Subcutaneous abdominal adipose tissue (tissue), 5 donors: ENCODE measurements around the gene DHCR7.

ENCODE experiments used
- H3K27ac ChIP-seq: one replicate; pipeline ENCODE4 v1.7.0; 2013; ENCODE audit warnings: low read depth, mild to moderate bottlenecking, inconsistent platforms, low read length, moderate library complexity
- H3K27me3 ChIP-seq, 5 donors: one replicate each; pipeline ENCODE4 v1.7.0; 2013; ENCODE audit warnings: low read length in 5 of 5, inconsistent platforms in 1 of 5; ENCODE audit not compliant: control insufficient read depth in 5 of 5, insufficient read depth in 4 of 5
- H3K36me3 ChIP-seq, 5 donors: one replicate each; pipeline ENCODE4 v1.7.0; 2013; ENCODE audit warnings: low read length in 5 of 5; ENCODE audit not compliant: control insufficient read depth in 5 of 5, insufficient read depth in 5 of 5
- H3K4me1 ChIP-seq, 5 donors: one replicate each; pipeline ENCODE4 v1.7.0; 2013; ENCODE audit warnings: low read length in 5 of 5, mild to moderate bottlenecking in 3 of 5, moderate library complexity in 1 of 5; ENCODE audit not compliant: control insufficient read depth in 5 of 5, insufficient read depth in 5 of 5
- H3K4me3 ChIP-seq, 5 donors: one replicate each; pipeline ENCODE4 v1.7.0; 2013; ENCODE audit warnings: low read length in 5 of 5, low read depth in 1 of 5
- H3K9ac ChIP-seq, 5 donors: one replicate each; pipeline ENCODE4 v1.7.0; 2013; ENCODE audit warnings: low read length in 5 of 5, mild to moderate bottlenecking in 4 of 5, moderate library complexity in 3 of 5
- H3K9me3 ChIP-seq, 5 donors: one replicate each; pipeline ENCODE4 v1.7.0; 2013; ENCODE audit warnings: low read length in 5 of 5; ENCODE audit not compliant: control insufficient read depth in 5 of 5
- donor health status: healthy.
- donor health status: healthy.
- donor health status: healthy.
- donor health status: healthy.
- donor health status: healthy.

The DHCR7 gene

DNA sequence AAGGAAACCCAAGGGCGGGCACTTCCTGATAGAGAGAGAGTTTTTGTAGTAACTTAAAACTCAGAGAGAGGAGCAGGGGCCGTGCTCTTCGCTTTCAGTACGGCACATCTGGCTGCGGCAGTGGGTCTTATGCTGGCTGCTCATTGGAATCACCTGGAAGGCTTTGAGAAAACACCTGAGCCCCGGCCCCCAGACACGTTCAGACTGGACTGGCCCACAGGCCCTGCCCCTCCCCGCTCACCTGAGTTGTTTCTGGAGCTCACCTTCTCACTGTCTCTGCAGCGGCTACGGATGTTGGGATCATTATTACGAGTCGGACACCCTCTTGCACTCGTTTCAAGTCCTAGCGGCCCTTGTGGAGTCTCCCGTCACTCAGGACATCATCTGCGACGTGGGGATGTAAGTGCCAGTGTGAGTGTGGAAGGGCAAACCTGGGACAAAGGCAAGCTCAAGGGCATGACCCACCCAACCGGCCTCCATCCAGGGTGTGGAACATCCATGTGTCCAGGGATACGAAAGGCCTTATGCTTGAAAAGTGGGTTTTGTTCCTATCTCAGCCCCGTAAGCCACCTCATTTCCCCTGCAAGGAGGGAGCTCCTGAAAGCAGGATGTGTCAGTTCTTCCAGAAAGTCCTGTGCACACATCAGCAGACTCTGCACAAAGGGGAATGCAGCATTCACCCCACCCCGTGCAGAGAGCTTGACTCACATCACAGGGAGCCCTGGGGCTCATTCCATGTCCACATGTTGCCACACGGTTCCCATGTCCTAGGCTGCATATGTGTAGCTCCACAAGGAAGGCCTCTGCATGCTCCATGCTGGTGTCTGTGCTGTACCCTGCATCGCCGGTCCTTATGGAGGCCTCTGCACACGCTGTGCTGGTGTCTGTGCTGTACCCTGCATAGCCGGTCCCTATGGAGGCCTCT lies 10.2 kb upstream of the DHCR7 start:
- H3K36me3 ChIP-seq, result peaks cover 9 to 85% (median 65%) of the 10 kb centered on the region in 5 donors
- no peak overlapping the region for H3K9ac ChIP-seq

DNA sequence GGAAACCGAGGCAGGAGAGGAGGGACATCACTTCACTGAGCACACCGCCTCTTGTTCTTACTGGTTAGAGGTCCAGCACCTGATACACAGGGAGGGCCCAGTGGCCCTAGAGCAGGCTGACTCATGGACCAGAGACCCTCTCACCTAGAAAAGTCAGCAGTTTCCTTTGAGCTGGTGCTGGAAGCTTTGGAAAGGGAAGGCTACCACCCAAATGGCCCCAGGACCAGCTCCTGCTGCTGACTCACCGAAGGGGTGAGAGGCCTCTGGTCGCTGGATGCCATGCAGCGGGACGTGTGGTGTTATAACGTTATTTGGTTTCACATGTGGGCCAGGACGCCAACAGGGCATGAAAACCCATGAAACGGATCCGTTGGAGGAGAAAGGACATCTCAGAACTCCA lies 8.6 kb upstream of the DHCR7 start:
- peaks cover 3 to 26% (median 25%) of the 10 kb centered on the region in 5 donors for H3K4me1 ChIP-seq
- no peak overlapping the region for H3K9ac ChIP-seq
- H3K4me3 ChIP-seq, result no peak overlapping the region
- peaks cover 9 to 69% (median 60%) of the 10 kb centered on the region in 5 donors for H3K36me3 ChIP-seq
- no peak overlapping the region for H3K27ac ChIP-seq
- H3K27me3 ChIP-seq, result no peaks in the 10 kb centered on the region
- H3K9me3 ChIP-seq, result no peaks in the 10 kb centered on the region

More for the DNA sequence above, 10.2 kb upstream of the DHCR7 start:
- H3K4me3 ChIP-seq, result no peak overlapping the region
- no peak overlapping the region for H3K27ac ChIP-seq
- no peaks in the 10 kb centered on the region for H3K9me3 ChIP-seq
- no peaks in the 10 kb centered on the region for H3K27me3 ChIP-seq
- peaks cover 3 to 15% (median 14%) of the 10 kb centered on the region in 5 donors for H3K4me1 ChIP-seq

DNA sequence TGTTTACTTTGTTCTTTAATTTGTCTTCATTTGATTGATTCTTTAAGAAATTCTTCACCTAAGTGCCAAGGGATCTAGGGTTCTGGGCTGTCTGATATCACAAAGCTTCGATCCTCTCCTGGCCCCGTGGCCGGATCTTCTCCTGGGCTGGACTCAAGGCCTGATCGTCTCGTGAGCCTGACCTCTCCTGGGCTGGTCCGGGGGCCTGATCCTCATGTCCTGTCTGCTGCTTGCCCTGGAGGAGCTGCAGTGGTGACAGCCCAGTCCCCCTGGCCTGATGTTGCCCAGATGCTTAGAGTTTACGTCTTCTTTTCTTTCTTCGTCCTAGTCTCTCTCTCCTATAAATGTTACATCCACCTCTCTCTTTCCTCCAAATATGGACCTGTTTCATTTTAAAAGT lies 8.1 kb upstream of the DHCR7 start:
- Histone ChIP-seq H3K4me3 (no peak overlapping the region), H3K9ac (no peak overlapping the region), H3K4me1 (peaks cover 3 to 27% (median 26%) of the 10 kb centered on the region in 5 donors), H3K36me3 (peaks cover 9 to 64% (median 57%) of the 10 kb centered on the region in 5 donors), H3K27me3 (no peaks in the 10 kb centered on the region), H3K9me3 (no peaks in the 10 kb centered on the region), H3K27ac (no peak overlapping the region)

DNA sequence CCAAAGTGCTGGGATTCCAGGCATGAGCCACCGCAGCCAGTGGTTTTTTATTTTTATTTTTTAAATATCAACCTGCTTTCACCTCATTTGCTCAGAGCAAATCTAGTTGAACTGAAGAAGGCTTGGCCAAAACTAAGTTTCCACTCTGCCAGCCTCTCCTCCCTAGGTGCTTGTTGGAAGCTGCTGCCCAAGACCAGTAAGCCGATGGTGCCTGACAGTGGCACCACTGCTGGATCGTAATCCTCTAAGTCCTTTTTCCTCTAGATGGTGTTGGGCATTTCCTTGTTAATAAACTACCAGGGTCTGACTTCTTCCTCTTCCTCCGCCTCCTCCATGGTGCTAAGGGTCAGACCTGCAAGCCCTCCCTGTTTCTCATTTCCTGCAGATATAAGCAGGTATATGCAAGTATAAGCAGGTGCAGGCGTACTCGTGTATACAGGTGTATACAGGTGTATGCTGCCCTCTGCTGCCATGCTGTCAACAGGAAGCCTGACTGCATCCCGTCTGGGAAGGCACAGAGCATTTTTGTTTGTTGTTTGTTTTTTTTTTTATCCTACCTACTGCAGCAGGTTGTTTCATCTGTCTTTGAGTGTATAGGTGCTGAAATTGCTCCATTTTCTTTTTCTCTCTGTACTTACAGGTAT lies 6.4 kb upstream of the DHCR7 start:
- Histone ChIP-seq H3K4me3 (peak overlapping the region in 1 of 5 donors; percentile 93), H3K9ac (no peak overlapping the region), H3K4me1 (peaks cover 3 to 31% (median 27%) of the 10 kb centered on the region in 5 donors), H3K27ac (no peak overlapping the region), H3K36me3 (peaks cover 6 to 47% (median 43%) of the 10 kb centered on the region in 5 donors), H3K27me3 (no peaks in the 10 kb centered on the region), H3K9me3 (no peaks in the 10 kb centered on the region)

DNA sequence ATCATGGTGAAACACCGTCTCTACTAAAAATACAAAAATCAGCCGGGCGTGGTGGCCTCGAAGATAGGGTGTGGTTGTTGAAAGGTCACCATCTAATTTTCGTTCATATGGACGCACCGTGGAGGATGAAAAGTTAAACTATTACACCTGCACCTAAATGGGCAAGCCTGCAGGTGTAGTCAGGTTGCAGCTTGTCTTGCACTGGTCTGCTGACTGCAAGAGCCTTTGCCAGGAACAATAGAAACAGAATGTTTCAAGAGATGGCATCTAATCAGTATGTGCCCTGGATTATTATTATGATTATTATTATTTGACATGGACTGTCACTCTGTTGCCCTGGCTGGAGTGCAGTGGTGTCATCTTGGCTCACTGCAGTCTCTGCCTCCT lies 5.7 kb upstream of the DHCR7 start:
- H3K27ac ChIP-seq, result no peak overlapping the region
- peaks cover 6 to 41% (median 36%) of the 10 kb centered on the region in 5 donors for H3K36me3 ChIP-seq
- no peaks in the 10 kb centered on the region for H3K27me3 ChIP-seq
- peak overlapping the region in 4 of 5 donors; percentile 72 to 89 (median 86) for H3K9ac ChIP-seq
- H3K4me3 ChIP-seq, result peak overlapping the region; percentile 89 to 97 (median 92)
- H3K9me3 ChIP-seq, result no peaks in the 10 kb centered on the region
- H3K4me1 ChIP-seq, result peaks cover 3 to 38% (median 34%) of the 10 kb centered on the region in 5 donors

DNA sequence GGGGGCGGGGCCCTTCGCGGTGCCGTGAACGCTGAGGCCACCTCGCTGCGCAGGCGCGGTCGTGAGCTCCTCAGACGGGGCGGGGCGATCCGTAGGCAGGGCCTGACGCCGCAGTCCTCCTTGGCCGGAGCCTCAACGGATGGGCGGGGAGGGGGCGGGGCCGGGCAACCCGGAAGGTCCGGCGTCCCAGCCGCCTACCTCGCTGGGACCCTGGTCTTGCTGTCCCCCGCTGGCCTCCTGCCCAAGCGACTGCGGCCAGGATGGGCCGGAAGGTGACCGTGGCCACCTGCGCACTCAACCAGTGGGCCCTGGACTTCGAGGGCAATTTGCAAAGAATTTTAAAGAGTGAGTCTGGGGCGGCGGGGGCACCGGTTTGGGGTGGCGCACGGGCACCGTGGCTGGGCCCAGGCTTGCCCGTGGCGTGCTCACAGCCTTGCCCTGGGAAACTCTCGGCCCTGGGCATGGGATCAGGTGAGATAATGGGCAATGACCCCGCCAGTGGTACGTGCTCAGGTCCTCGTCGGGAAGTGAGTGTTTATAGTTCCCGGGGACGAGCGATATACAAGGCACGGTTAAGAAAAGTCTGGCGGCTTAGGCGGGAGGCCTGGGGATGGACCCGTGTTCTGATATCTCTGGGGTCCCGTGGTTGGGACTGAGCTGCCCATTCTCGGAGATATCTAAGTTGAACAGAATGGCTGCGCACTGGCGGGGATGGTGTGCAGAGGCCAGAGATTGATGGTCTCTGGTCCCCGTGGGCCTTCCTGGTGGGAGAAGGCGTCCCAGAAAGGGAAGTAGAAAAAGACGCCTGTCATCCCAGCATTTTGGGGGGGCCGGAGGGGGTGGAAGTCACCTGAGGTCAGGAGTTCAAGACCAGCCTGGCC lies 5.1 kb upstream of the DHCR7 start, which contains the start of gene NADSYN1:
Gene NADSYN1, plus strand, starts transcription at position 167 of the 881 bp plus-strand sequence. Its CDS starts 94 bp downstream, at position 261.
- Histone ChIP-seq H3K4me1 (peaks cover 3 to 44% (median 40%) of the 10 kb centered on the region in 5 donors), H3K9me3 (no peaks in the 10 kb centered on the region), H3K4me3 (peak within 1 kb of the TSS; percentile 89 to 97 (median 92)), H3K36me3 (peaks cover 6 to 34% (median 30%) of the 10 kb centered on the region in 5 donors), H3K9ac (peak within 1 kb of the TSS; percentile 11 to 89 (median 85)), H3K27ac (peak within 1 kb of the TSS; percentile 76), H3K27me3 (no peaks in the 10 kb centered on the region)

DNA sequence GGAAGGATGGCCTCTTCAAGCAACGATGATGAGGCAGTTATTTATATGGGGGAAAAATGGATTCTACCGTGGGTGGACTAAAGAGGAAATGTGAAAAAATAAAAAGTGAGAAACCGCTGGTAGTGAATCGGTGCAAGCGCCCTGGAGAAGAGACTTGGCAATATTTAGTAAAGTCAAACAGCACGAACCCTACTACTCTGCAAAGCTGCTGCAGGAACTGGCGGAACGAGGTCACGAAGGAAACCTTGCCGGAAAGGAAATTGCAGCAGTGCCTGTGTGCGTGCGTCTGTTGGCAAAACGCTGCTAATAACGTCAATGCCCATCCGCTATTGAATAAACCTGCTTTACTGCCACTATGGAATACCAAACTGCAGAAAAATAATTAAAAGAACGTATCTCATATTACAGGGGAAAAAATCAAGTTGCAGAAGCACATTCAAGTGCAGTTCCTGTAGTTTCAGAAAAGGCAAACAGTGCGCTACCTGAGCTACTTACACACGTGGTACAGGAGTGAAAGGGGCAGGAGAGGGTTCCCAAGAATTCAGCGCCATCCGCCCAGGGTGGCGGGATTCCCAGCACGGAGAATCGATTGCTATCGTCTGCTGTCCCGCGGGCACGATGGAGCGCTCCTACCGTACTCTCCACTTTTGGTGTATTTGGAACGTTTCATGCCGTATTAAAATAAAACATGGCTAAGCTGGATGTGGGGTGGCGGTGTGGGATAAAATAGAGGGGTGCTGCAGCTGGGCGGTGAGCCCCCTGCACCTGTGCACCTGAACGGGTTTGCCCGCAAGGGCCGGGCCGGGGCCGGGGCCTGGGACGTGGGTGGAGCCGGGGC lies 4.2 kb upstream of the DHCR7 start:
- H3K9ac ChIP-seq, result peak overlapping the region; percentile 11 to 88 (median 76)
- H3K36me3 ChIP-seq, result peaks cover 6 to 26% (median 24%) of the 10 kb centered on the region in 5 donors
- no peaks in the 10 kb centered on the region for H3K27me3 ChIP-seq
- peaks cover 3 to 52% (median 48%) of the 10 kb centered on the region in 5 donors for H3K4me1 ChIP-seq
- no peaks in the 10 kb centered on the region for H3K9me3 ChIP-seq
- H3K27ac ChIP-seq, result peak overlapping the region; percentile 76
- H3K4me3 ChIP-seq, result peak overlapping the region; percentile 81 to 90 (median 89)

DNA sequence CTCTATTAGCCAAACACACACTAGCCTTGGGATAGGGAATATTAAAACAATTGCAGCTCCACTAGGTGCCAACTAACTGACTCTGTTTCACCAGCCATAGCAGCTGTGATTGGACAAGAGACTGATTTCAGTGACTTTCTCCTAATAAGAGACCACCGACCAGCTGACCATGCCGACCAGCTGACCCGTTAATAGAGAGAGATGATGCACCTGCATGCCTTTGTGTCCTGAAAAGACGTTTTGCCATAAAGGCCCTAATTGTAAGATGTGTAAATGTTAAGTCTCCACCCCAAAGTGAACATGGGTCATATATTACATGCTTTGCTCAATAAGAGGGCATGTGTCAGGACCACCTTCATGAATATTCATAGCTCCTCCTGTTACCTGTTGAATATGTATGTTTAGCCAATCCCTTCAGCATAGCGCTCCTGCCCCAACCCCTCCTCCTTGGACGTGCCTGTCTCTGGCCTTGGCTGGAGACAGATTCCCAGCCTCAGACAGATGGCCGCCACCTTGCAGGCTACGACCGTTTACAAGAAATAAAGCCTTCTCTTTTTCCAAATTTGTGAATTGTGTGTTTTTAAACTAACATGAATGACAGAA lies 3.5 kb upstream of the DHCR7 start:
- peak overlapping the region; percentile 13 for H3K27ac ChIP-seq
- H3K9ac ChIP-seq, result peak overlapping the region in 3 of 5 donors; percentile 72 to 88 (median 82)
- peaks cover 0 to 3% (median 0%) of the 10 kb centered on the region in 5 donors for H3K9me3 ChIP-seq
- peaks cover 3 to 52% (median 50%) of the 10 kb centered on the region in 5 donors for H3K4me1 ChIP-seq
- H3K27me3 ChIP-seq, result no peaks in the 10 kb centered on the region
- peak overlapping the region in 4 of 5 donors; percentile 86 to 90 (median 89) for H3K4me3 ChIP-seq
- peaks cover 6 to 18% (median 18%) of the 10 kb centered on the region in 5 donors for H3K36me3 ChIP-seq
